Measurements from ENCODE around the gene PPP1R16B. TPM values are rescaled to one million over a fixed set of nuclear protein-coding genes. Genes with fewer than 3 reads are reported as not detected.
A peak's percentile ranks its signal among the peaks of the same experiment; 100 is the strongest.
"Not testable (repeated sequence)": the region's sequence is repeated elsewhere in the genome, so short reads cannot be mapped to it uniquely, and the experiment has no call there.

Gene PPP1R16B
- total RNA-seq, 1 experiment from 2014 or later: 19.8 TPM

DNA sequence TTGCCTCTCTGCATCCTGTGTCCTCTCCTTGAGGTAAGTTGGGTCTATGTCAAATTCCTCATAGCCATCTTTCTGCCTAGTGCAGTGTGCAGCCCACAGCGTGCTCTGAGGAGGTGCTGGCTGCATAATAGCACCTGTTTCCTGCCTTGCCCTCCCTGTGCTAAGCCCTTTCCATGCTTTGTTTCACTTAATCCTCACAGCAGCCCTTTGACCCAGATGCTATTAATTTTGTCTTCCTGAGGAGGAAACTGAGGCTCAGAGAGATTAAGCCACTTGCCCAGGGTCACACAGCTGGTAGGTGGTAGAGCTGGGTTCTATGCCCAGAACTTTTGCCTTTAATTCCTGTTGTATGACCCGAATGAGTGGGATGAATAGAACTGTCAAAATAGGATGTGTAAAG, 134.2 kb downstream of the PPP1R16B start:
- no peak for DNase-seq
- Histone ChIP-seq H3K4me3 (ENCODE audit: insufficient read depth, low read depth, low read length) (no peak overlapping the region), H3K36me3 (replicated peaks; ENCODE audit: control insufficient read depth, insufficient read depth, low read length) (peaks cover 36% of the 10 kb centered on the region), H3K27me3 (ENCODE audit: control insufficient read depth, insufficient read depth, low read length) (no peaks in the 10 kb centered on the region)

DNA sequence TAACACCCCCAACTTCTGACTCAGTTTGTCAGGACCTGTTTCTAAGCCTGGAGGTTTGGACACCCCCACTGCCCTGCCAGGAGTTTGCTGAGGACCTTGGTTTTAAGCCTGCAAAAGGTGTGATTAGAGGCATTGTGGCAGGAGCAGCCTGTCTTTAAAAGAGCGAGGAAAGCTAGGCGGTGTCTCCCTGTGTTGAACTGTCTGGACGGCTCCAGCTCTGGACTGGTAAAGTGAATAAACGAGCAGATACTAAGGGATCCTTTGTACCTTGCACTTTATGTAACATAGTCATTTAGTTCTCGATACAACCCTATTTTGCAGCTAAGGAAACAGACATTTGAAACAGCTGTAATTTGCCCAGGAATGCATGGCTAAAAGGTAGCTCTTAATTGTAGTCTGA, 135.1 kb downstream of the PPP1R16B start:
- H3K27me3 ChIP-seq (ENCODE audit: control insufficient read depth, insufficient read depth, low read length): no peaks in the 10 kb centered on the region
- H3K4me3 ChIP-seq (ENCODE audit: insufficient read depth, low read depth, low read length): no peak overlapping the region
- H3K36me3 ChIP-seq (replicated peaks; ENCODE audit: control insufficient read depth, insufficient read depth, low read length): peaks cover 38% of the 10 kb centered on the region
- DNase-seq: no peak

- no peak overlapping the region for H3K4me3 ChIP-seq (ENCODE audit: insufficient read depth, low read depth, low read length)
- H3K36me3 ChIP-seq (replicated peaks; ENCODE audit: control insufficient read depth, insufficient read depth, low read length): peaks cover 38% of the 10 kb centered on the region
- H3K27me3 ChIP-seq (ENCODE audit: control insufficient read depth, insufficient read depth, low read length): no peaks in the 10 kb centered on the region
- no peak for DNase-seq
Measured at GRCh38 chr20:38941726-38942389, 136.4 kb downstream of the PPP1R16B start.

DNA sequence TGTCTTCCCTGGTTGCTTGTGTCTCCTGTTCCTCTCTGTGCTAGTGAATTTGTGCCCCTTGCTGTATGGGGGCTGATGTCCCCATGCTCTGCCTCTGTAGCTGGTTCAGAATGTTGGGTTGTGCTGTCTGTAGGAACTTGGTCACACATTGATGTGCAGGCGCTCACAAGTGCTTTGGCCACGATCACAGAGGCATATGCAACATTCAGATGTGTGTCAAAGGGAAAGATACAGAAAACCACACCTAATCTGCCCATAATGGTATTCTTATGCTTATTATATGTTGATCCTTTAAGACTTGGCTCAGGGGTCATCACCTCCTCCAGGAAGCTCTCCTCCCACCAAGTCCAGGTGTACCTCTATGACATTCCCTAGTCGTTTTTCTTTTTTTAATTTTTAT, 139.5 kb downstream of the PPP1R16B start:
- Histone ChIP-seq H3K4me3 (ENCODE audit: insufficient read depth, low read depth, low read length) (no peak overlapping the region), H3K27me3 (ENCODE audit: control insufficient read depth, insufficient read depth, low read length) (no peaks in the 10 kb centered on the region), H3K36me3 (replicated peaks; ENCODE audit: control insufficient read depth, insufficient read depth, low read length) (peaks cover 43% of the 10 kb centered on the region)
- no peak for DNase-seq

DNA sequence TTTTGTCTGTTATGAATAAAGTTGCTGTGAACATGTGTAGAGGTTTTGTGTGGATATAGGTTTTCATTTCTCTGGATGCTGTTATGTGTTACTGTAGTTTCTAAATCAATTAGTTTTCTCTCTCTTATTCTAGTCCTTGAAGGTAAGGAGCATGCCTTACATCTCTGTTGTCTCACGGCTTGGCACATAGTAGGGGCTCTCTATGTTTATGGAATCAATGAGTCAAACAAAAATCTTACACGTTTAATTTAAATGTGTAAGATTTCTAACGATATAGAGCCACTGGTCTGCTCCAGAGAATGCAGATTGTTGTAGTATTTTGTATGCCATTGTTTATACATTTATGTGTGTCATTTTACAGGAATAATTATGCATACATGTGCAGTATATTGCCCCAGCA, 141.3 kb downstream of the PPP1R16B start:
- Histone ChIP-seq H3K4me3 (ENCODE audit: insufficient read depth, low read depth, low read length) (no peak overlapping the region), H3K27me3 (ENCODE audit: control insufficient read depth, insufficient read depth, low read length) (no peaks in the 10 kb centered on the region), H3K36me3 (replicated peaks; ENCODE audit: control insufficient read depth, insufficient read depth, low read length) (peaks cover 45% of the 10 kb centered on the region)
- DNase-seq: no peak

- peaks cover 44% of the 10 kb centered on the region for H3K36me3 ChIP-seq (replicated peaks; ENCODE audit: control insufficient read depth, insufficient read depth, low read length)
- no peaks in the 10 kb centered on the region for H3K27me3 ChIP-seq (ENCODE audit: control insufficient read depth, insufficient read depth, low read length)
- no peak for DNase-seq
- no peak overlapping the region for H3K4me3 ChIP-seq (ENCODE audit: insufficient read depth, low read depth, low read length)
Measured at GRCh38 chr20:38947931-38948362, 142.4 kb downstream of the PPP1R16B start.

- Histone ChIP-seq H3K4me3 (ENCODE audit: insufficient read depth, low read depth, low read length) (no peak overlapping the region), H3K36me3 (replicated peaks; ENCODE audit: control insufficient read depth, insufficient read depth, low read length) (peaks cover 38% of the 10 kb centered on the region), H3K27me3 (ENCODE audit: control insufficient read depth, insufficient read depth, low read length) (no peaks in the 10 kb centered on the region)
- DNase-seq: no peak
Measured at GRCh38 chr20:38950254-38950653, 144.8 kb downstream of the PPP1R16B start.

- Histone ChIP-seq H3K36me3 (replicated peaks; ENCODE audit: control insufficient read depth, insufficient read depth, low read length) (peaks cover 36% of the 10 kb centered on the region), H3K4me3 (ENCODE audit: insufficient read depth, low read depth, low read length) (no peak overlapping the region), H3K27me3 (ENCODE audit: control insufficient read depth, insufficient read depth, low read length) (no peaks in the 10 kb centered on the region)
- DNase-seq: no peak
Measured at GRCh38 chr20:38951611-38952010, 146.1 kb downstream of the PPP1R16B start.

GRCh38 chr20:38952153-38952552, 146.7 kb downstream of the PPP1R16B start:
- Histone ChIP-seq H3K36me3 (replicated peaks; ENCODE audit: control insufficient read depth, insufficient read depth, low read length) (peaks cover 34% of the 10 kb centered on the region), H3K4me3 (ENCODE audit: insufficient read depth, low read depth, low read length) (no peak overlapping the region)
- no peak for DNase-seq

DNA sequence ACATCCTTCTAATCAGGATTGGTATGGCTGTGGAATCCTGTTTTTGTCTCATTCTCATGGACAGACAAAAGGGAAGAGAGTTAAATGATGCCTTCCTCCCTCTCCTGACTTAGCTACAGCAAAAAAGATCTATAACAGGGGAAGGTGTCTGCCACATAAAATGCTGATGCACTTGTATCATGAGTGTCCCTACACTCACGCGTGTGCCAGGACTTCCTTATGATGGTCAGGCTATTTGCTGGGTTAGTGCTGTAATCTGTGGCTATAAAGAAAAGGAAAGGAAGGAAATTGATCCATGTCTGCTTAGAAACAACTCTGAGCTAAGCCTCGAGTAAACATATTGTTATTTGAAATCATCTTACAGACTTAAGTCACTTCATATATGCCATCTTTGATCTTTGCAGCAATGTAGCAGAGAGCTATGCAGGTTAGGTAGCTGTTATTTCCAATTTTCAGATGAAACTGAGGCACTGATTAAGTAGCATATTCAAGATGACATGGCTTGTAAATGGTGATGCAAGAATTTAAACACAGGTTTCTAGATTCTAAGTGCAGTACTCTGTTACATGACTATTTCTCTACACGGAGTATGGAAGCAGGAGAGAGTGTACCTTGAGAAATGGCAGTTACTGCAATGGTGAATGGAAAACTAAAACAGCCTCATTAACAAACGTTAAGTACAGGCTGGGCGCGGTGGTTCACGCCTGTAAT, 148.3 kb downstream of the PPP1R16B start:
- H3K27me3 ChIP-seq (ENCODE audit: control insufficient read depth, insufficient read depth, low read length): no peaks in the 10 kb centered on the region
- H3K36me3 ChIP-seq (replicated peaks; ENCODE audit: control insufficient read depth, insufficient read depth, low read length): peaks cover 23% of the 10 kb centered on the region
- H3K4me3 ChIP-seq (ENCODE audit: insufficient read depth, low read depth, low read length): no peak overlapping the region
- DNase-seq: no peak

More at GRCh38 chr20:38952153-38952552, 146.7 kb downstream of the PPP1R16B start:
- no peaks in the 10 kb centered on the region for H3K27me3 ChIP-seq (ENCODE audit: control insufficient read depth, insufficient read depth, low read length)

DNA sequence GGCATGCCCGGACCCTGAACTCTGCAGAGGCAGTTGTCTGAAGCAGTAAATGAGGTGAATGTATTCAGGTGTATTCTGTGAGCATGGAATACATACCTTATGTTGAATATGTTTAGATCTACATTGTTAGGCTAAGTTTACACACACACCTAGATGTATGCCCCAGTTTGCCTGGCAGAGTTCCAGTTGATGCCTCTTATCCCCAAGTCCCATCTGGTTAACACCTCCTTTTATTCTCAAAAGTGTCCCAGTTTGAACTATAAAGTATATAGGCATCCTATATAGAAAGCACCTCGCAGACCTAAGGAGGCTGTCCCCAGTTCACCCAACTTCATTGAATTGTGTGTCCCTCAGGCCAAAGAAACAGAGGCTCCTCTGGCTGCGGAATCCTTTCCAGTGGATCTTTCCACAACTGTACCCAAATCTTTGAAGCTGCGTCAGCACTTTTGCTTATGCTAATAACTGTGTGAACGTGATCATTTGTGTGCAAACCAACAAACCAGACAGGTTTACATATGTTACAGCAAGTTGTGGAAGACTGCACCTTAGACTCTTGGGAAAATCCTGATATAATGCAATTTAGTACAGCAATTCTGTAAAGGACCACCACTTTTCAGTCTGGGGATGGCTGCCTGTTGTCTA, 151.9 kb downstream of the PPP1R16B start:
- Histone ChIP-seq H3K4me3 (ENCODE audit: insufficient read depth, low read depth, low read length) (no peak overlapping the region), H3K36me3 (replicated peaks; ENCODE audit: control insufficient read depth, insufficient read depth, low read length) (peaks cover 3% of the 10 kb centered on the region), H3K27me3 (ENCODE audit: control insufficient read depth, insufficient read depth, low read length) (no peaks in the 10 kb centered on the region)
- DNase-seq: no peak

GRCh38 chr20:38957915-38958485, 152.5 kb downstream of the PPP1R16B start:
- H3K27me3 ChIP-seq (ENCODE audit: control insufficient read depth, insufficient read depth, low read length): no peaks in the 10 kb centered on the region
- H3K36me3 ChIP-seq (replicated peaks; ENCODE audit: control insufficient read depth, insufficient read depth, low read length): peaks cover 1% of the 10 kb centered on the region; the same call in 1 of the 2 replicates
- DNase-seq: no peak
- H3K4me3 ChIP-seq (ENCODE audit: insufficient read depth, low read depth, low read length): no peak overlapping the region

DNA sequence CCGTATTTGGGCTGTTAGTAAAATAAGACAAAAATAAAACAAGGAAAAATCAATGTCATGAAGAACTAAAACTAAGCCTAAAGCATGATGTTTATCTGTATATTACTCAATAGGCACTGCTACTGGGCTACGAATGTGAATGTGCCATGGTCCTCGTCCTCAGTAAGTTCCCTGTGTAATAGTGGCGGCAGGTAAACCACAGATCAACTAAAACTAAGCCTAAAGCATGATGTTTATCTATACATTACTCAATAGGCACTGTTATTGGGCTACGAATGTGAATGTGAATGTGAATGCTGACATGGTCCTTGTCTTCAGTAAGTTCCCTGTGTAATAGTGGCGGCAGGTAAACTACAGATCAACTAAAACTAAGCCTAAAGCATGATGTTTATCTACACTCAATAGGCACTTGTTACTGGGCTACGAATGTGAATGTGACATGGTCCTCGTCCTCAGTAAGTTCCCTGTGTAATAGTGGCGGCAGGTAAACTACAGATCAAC, 154.7 kb downstream of the PPP1R16B start:
- H3K27me3 ChIP-seq (ENCODE audit: control insufficient read depth, insufficient read depth, low read length); DNase-seq; H3K4me3 ChIP-seq (ENCODE audit: insufficient read depth, low read depth, low read length); H3K36me3 ChIP-seq (replicated peaks; ENCODE audit: control insufficient read depth, insufficient read depth, low read length): not testable (repeated sequence)

GRCh38 chr20:38961530-38962043, 156.1 kb downstream of the PPP1R16B start:
- Histone ChIP-seq H3K36me3 (replicated peaks; ENCODE audit: control insufficient read depth, insufficient read depth, low read length) (no peaks in the 10 kb centered on the region; the same call in 1 of the 2 replicates), H3K27me3 (ENCODE audit: control insufficient read depth, insufficient read depth, low read length) (no peaks in the 10 kb centered on the region), H3K4me3 (ENCODE audit: insufficient read depth, low read depth, low read length) (peak overlapping the region; percentile 99)
- peak; percentile 59 for DNase-seq
